ENCODE data around the gene AMMECR1.

Gene AMMECR1

DNA sequence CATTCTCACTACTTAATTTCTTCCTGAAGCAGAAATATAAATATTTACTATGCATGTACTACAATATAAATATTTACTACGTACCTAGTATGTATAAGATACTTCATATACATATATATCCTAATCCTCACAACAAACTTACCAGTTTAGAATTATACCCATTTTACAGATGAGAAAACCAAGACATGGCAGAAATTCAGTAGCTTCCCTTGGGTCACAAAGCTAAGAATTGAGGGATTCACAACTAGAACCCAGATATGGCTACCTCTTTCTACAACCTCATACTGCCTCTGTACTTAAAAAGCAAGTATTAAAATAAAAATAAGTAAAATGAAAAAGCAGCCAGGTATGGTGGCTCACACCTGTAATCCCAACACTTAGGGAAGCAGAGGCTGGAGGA is 65.9 kb downstream of the AMMECR1 start:
- TF ChIP-seq, protein P1, sequence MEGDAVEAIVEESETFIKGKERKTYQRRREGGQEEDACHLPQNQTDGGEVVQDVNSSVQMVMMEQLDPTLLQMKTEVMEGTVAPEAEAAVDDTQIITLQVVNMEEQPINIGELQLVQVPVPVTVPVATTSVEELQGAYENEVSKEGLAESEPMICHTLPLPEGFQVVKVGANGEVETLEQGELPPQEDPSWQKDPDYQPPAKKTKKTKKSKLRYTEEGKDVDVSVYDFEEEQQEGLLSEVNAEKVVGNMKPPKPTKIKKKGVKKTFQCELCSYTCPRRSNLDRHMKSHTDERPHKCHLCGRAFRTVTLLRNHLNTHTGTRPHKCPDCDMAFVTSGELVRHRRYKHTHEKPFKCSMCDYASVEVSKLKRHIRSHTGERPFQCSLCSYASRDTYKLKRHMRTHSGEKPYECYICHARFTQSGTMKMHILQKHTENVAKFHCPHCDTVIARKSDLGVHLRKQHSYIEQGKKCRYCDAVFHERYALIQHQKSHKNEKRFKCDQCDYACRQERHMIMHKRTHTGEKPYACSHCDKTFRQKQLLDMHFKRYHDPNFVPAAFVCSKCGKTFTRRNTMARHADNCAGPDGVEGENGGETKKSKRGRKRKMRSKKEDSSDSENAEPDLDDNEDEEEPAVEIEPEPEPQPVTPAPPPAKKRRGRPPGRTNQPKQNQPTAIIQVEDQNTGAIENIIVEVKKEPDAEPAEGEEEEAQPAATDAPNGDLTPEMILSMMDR (conservative IDR thresholded peaks at IDR 0.05; ENCODE audit: low read depth, low read length) = no peak
- Histone ChIP-seq H3K27me3 (ENCODE audit: insufficient read depth, low read depth) (no peaks in the 10 kb centered on the region), H3K4me3 (IDR thresholded peaks at IDR 0.05; ENCODE audit: insufficient read depth, low read depth, low read length) (no peak overlapping the region), H4K20me1 (ENCODE audit: insufficient read depth) (no peaks in the 10 kb centered on the region), H2AFZ (ENCODE audit: low read depth) (no peak overlapping the region), H3K4me2 (no peak overlapping the region), H3K4me1 (ENCODE audit: low read depth, poor library complexity, severe bottlenecking) (peaks cover 9% of the 10 kb centered on the region), H3K36me3 (ENCODE audit: insufficient read depth) (no peaks in the 10 kb centered on the region), H3K79me2 (ENCODE audit: insufficient read depth, low read depth) (peaks cover 26% of the 10 kb centered on the region; the same call in 1 of the 2 replicates), H3K9ac (no peak overlapping the region), H3K27ac (no peak overlapping the region)

DNA sequence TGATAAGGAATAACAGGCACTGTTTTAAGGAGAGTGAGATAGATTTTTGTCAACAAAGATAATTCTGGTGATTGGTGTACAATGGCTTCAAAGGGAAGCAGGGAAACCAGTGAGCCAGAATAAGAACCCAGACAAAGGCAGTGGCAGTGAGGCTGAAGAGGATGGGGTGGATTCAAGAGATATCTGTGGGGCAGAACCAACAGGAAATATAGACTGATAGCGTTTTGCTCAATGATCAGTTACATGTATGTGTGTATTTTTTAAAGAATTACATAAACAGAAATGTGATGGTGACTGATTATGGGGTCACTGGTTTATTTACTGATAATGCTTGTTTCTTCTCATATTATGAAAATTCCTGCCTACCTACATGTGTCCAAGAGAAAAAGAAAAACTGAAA is 66.4 kb downstream of the AMMECR1 start:
- Histone ChIP-seq H4K20me1 (ENCODE audit: insufficient read depth) (no peaks in the 10 kb centered on the region), H2AFZ (ENCODE audit: low read depth) (no peak overlapping the region), H3K4me3 (IDR thresholded peaks at IDR 0.05; ENCODE audit: insufficient read depth, low read depth, low read length) (no peak overlapping the region), H3K27me3 (ENCODE audit: insufficient read depth, low read depth) (no peaks in the 10 kb centered on the region), H3K27ac (no peak overlapping the region), H3K36me3 (ENCODE audit: insufficient read depth) (no peaks in the 10 kb centered on the region), H3K9ac (no peak overlapping the region), H3K4me2 (no peak overlapping the region), H3K79me2 (ENCODE audit: insufficient read depth, low read depth) (peaks cover 28% of the 10 kb centered on the region; the same call in 1 of the 2 replicates), H3K4me1 (ENCODE audit: low read depth, poor library complexity, severe bottlenecking) (peaks cover 6% of the 10 kb centered on the region)
- TF ChIP-seq, protein P1 (conservative IDR thresholded peaks at IDR 0.05; ENCODE audit: low read depth, low read length) = no peak

DNA sequence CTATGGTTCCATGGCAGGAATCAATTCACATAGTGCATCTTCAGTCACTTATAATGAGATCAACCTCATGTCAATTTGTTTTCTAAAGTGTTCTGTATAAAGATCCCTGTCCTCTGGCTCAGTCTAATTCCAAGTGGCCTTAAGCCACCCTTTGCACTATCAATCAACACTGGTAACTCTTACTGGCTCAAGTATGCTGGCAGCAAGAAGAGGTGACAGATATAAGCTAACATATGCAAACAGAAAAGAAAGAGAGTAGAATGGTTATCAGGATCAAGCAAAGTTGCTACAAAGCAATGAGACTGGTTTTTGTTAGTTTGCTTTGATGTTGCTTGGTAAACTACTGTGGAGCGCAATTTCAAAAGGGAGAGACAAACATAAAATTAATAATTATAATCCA is 67.0 kb downstream of the AMMECR1 start:
- no peak overlapping the region for H3K27ac ChIP-seq
- peaks cover 6% of the 10 kb centered on the region for H3K4me1 ChIP-seq (ENCODE audit: low read depth, poor library complexity, severe bottlenecking)
- H3K4me2 ChIP-seq = no peak overlapping the region
- H3K79me2 ChIP-seq (ENCODE audit: insufficient read depth, low read depth) = peaks cover 33% of the 10 kb centered on the region; the same call in 1 of the 2 replicates
- no peaks in the 10 kb centered on the region for H3K36me3 ChIP-seq (ENCODE audit: insufficient read depth)
- no peak overlapping the region for H3K4me3 ChIP-seq (IDR thresholded peaks at IDR 0.05; ENCODE audit: insufficient read depth, low read depth, low read length)
- H4K20me1 ChIP-seq (ENCODE audit: insufficient read depth) = no peaks in the 10 kb centered on the region
- TF ChIP-seq, protein P1 (conservative IDR thresholded peaks at IDR 0.05; ENCODE audit: low read depth, low read length) = no peak
- H3K9ac ChIP-seq = no peak overlapping the region
- no peak overlapping the region for H2AFZ ChIP-seq (ENCODE audit: low read depth)
- H3K27me3 ChIP-seq (ENCODE audit: insufficient read depth, low read depth) = no peaks in the 10 kb centered on the region

DNA sequence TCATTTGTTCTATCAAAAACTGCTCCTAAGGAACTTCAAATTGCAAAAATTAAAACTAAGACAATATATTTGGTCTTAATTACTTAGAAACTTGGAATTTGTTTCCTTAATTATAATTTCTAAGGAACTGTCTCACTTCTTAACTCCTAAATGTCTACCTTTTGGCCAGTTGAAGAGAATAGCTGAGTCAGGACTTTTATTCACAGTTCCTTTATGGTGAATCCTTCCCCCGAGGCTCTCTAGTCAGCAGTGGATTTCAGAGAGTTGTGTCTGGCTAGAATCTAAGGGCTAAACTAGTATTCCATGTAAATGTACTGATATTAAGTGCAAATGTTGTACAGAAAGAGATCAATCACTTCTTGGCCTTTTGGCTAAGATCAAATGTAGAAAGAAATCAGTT is 69.3 kb downstream of the AMMECR1 start:
- H2AFZ ChIP-seq (ENCODE audit: low read depth) = no peak overlapping the region
- H3K9ac ChIP-seq = no peak overlapping the region
- H3K27me3 ChIP-seq (ENCODE audit: insufficient read depth, low read depth) = no peaks in the 10 kb centered on the region
- H4K20me1 ChIP-seq (ENCODE audit: insufficient read depth) = 0 out of 2 replicates have a peak, but pooled peaks cover 4% of the 10 kb centered on the region
- H3K4me2 ChIP-seq = no peak overlapping the region
- no peaks in the 10 kb centered on the region for H3K36me3 ChIP-seq (ENCODE audit: insufficient read depth)
- H3K79me2 ChIP-seq (ENCODE audit: insufficient read depth, low read depth) = peaks cover 43% of the 10 kb centered on the region
- TF ChIP-seq, protein P1 (conservative IDR thresholded peaks at IDR 0.05; ENCODE audit: low read depth, low read length) = no peak
- no peak overlapping the region for H3K4me3 ChIP-seq (IDR thresholded peaks at IDR 0.05; ENCODE audit: insufficient read depth, low read depth, low read length)
- H3K4me1 ChIP-seq (ENCODE audit: low read depth, poor library complexity, severe bottlenecking) = peaks cover 6% of the 10 kb centered on the region
- H3K27ac ChIP-seq = no peak overlapping the region
